H1 (cell line): ENCODE data around the gene GSG1L2. TPM values are rescaled to one million over a fixed set of nuclear protein-coding genes. Genes with fewer than 3 reads are reported as not detected.

Source experiments
- CTCF ChIA-PET: fragments of 300-600 bp; sonication (Branson Sonifier 250); formaldehyde crosslinking; loops from one replicate; lab custom pipeline; 2021; ENCODE audit not compliant: partially characterized antibody; lab: Charles Lee
- POLR2A ChIA-PET: fragments of 300-600 bp; sonication (Branson Sonifier 250); formaldehyde crosslinking; loops from one replicate; lab custom pipeline; 2021; ENCODE audit warnings: inconsistent platforms; ENCODE audit not compliant: partially characterized antibody; lab: Charles Lee
- DNase-seq, 2 experiments: peaks; one replicate each; pipeline versions ENCODE4 v3.0.0 to v3.0.0-alpha.2; 2010 to 2022; ENCODE audit warnings: low spot score in 2 of 2, low read depth in 1 of 2, mixed read lengths in 1 of 2
- FAIRE-seq: peaks from 2 replicates; lab custom pipeline; 2011; peaks lifted over from hg19 to GRCh38; lab: Jason Lieb, UNC
- H2AFZ ChIP-seq: 2 replicates; pipeline ENCODE4 v1.8.1; 2012; ENCODE audit warnings: low read length, inconsistent platforms
- H2AK5ac ChIP-seq: 2 replicates; pipeline ENCODE4 v1.6.1; 2013; ENCODE audit warnings: low read depth, low read length
- H2BK120ac ChIP-seq: replicated peaks from 2 replicates; pipeline ENCODE3; 2013; ENCODE audit warnings: low read depth, low read length, inconsistent platforms
- H2BK12ac ChIP-seq: 2 replicates; pipeline ENCODE4 v1.6.1; 2013; ENCODE audit warnings: low read depth, low read length
- H2BK15ac ChIP-seq: 2 replicates; pipeline ENCODE4 v1.6.1; 2013; ENCODE audit warnings: low read length
- H2BK20ac ChIP-seq: 2 replicates; pipeline ENCODE4 v1.6.1; 2013; ENCODE audit warnings: low read length
- H2BK5ac ChIP-seq: 2 replicates; pipeline ENCODE4 v1.6.1; 2013; ENCODE audit warnings: low read depth, low read length
- H3K14ac ChIP-seq: 2 replicates; pipeline ENCODE4 v1.6.1; 2013; ENCODE audit warnings: inconsistent platforms; ENCODE audit not compliant: insufficient read length
- H3K18ac ChIP-seq: 2 replicates; pipeline ENCODE4 v1.6.1; 2013; ENCODE audit warnings: low read length; ENCODE audit errors: extremely low read depth
- H3K23ac ChIP-seq: 2 replicates; pipeline ENCODE4 v1.6.1; 2013; ENCODE audit warnings: inconsistent platforms; ENCODE audit not compliant: insufficient read length
- H3K23me2 ChIP-seq: 2 replicates; pipeline ENCODE4 v1.6.1; 2013; ENCODE audit warnings: low read depth, low read length
- H3K27ac ChIP-seq: 2 replicates; pipeline ENCODE4 v1.6.1; 2011; ENCODE audit warnings: low read depth, low read length, inconsistent platforms
- H3K27me3 ChIP-seq, 4 experiments: replicated peaks in 1 of 4; 1 replicate in 1 of 4; 2 replicates in 3 of 4; pipeline versions ENCODE4 v1.6.1 to v1.8.1; 2011 to 2013; ENCODE audit warnings: low read length in 3 of 4, mild to moderate bottlenecking in 3 of 4, inconsistent platforms in 2 of 4, mixed read lengths in 2 of 4, moderate library complexity in 1 of 4; ENCODE audit not compliant: control insufficient read depth in 3 of 4, insufficient read depth in 3 of 4; ENCODE audit errors: extremely low read depth in 1 of 4
- H3K36me3 ChIP-seq, 4 experiments: 2 replicates each; pipeline versions ENCODE4 v1.6.1 to v1.8.1; 2011 to 2013; ENCODE audit warnings: mild to moderate bottlenecking in 4 of 4, low read length in 3 of 4, moderate library complexity in 2 of 4, control low read depth in 1 of 4, inconsistent platforms in 1 of 4; ENCODE audit not compliant: insufficient read depth in 4 of 4, control insufficient read depth in 2 of 4
- H3K4ac ChIP-seq: replicated peaks from 2 replicates; pipeline ENCODE3; 2013; ENCODE audit warnings: low read length, low read depth, mixed read lengths, inconsistent platforms; ENCODE audit not compliant: insufficient read length
- H3K4me1 ChIP-seq, 4 experiments: replicated peaks in 1 of 4; 1 replicate in 1 of 4; 2 replicates in 3 of 4; pipeline versions ENCODE4 v1.6.1 to v1.8.1; 2011 to 2013; ENCODE audit warnings: low read length in 3 of 4, inconsistent platforms in 2 of 4, mixed read lengths in 1 of 4; ENCODE audit not compliant: insufficient read depth in 4 of 4, control insufficient read depth in 3 of 4
- H3K4me2 ChIP-seq, 2 experiments: 2 replicates each; pipeline versions ENCODE4 v1.6.1 to v1.8.1; 2011 to 2013; ENCODE audit warnings: low read depth in 2 of 2, low read length in 2 of 2, control low read depth in 1 of 2, inconsistent platforms in 1 of 2, mild to moderate bottlenecking in 1 of 2; ENCODE audit not compliant: insufficient read depth in 1 of 2
- H3K4me3 ChIP-seq, 4 experiments: fragments of 200-600, 300-600 bp in 1 of 4; sonication (generic), shearing (Covaris generic), sonication (Bioruptor Twin) in 1 of 4; 2 replicates each; pipeline versions ENCODE4 v1.5.1 to v1.8.1; 2011 to 2016; ENCODE audit warnings: low read length in 4 of 4, low read depth in 3 of 4, control low read depth in 2 of 4, inconsistent platforms in 2 of 4, mild to moderate bottlenecking in 2 of 4, mixed read lengths in 1 of 4, moderate library complexity in 1 of 4; ENCODE audit not compliant: insufficient read depth in 2 of 4; ENCODE audit errors: extremely low read depth in 1 of 4
- H3K56ac ChIP-seq: replicated peaks from 2 replicates; pipeline ENCODE3; 2013; ENCODE audit warnings: low read depth, mild to moderate bottlenecking, mixed read lengths, low read length, inconsistent platforms; ENCODE audit not compliant: insufficient read length
- H3K79me1 ChIP-seq: 2 replicates; pipeline ENCODE4 v1.6.1; 2013; ENCODE audit warnings: low read depth, low read length, control low read depth
- H3K79me2 ChIP-seq, 2 experiments: 2 replicates each; pipeline versions ENCODE4 v1.6.1 to v1.8.1; 2012 to 2013; ENCODE audit warnings: low read length in 2 of 2, mild to moderate bottlenecking in 2 of 2, inconsistent platforms in 1 of 2; ENCODE audit not compliant: insufficient read depth in 2 of 2, control insufficient read depth in 1 of 2
- H3K9ac ChIP-seq, 4 experiments: replicated peaks in 1 of 4; 1 replicate in 1 of 4; 2 replicates in 3 of 4; pipeline versions ENCODE4 v1.6.1 to v1.8.1; 2011 to 2013; ENCODE audit warnings: low read depth in 3 of 4, low read length in 3 of 4, control low read depth in 2 of 4, mild to moderate bottlenecking in 2 of 4, moderate library complexity in 2 of 4, inconsistent platforms in 1 of 4; ENCODE audit errors: extremely low read depth in 1 of 4
- H3K9me3 ChIP-seq, 2 experiments: 2 replicates each; pipeline versions ENCODE4 v1.6.1 to v1.8.1; 2012 to 2013; ENCODE audit warnings: mild to moderate bottlenecking in 2 of 2, moderate library complexity in 2 of 2, control low read depth in 1 of 2, inconsistent platforms in 1 of 2, low read depth in 1 of 2, low read length in 1 of 2, mixed read lengths in 1 of 2; ENCODE audit not compliant: insufficient read depth in 2 of 2
- H4K20me1 ChIP-seq, 2 experiments: replicated peaks in 1 of 2; 2 replicates each; pipeline versions ENCODE3 to v1.8.1; 2011 to 2013; ENCODE audit warnings: inconsistent platforms in 2 of 2, low read length in 2 of 2, mild to moderate bottlenecking in 1 of 2; ENCODE audit not compliant: insufficient read depth in 2 of 2, control insufficient read depth in 1 of 2
- H4K5ac ChIP-seq: 2 replicates; pipeline ENCODE4 v1.6.1; 2013; ENCODE audit warnings: low read length, low read depth, mixed read lengths, inconsistent platforms; ENCODE audit not compliant: insufficient read length
- H4K8ac ChIP-seq: 2 replicates; pipeline ENCODE4 v1.8.0; 2013; ENCODE audit warnings: mild to moderate bottlenecking, moderate library complexity, low read length, inconsistent platforms; ENCODE audit not compliant: insufficient read depth; ENCODE audit errors: extremely low read depth
- H4K91ac ChIP-seq: replicated peaks from 2 replicates; pipeline ENCODE3; 2013; ENCODE audit warnings: low read length, mixed read lengths, inconsistent platforms; ENCODE audit not compliant: insufficient read length
- BACH1 ChIP-seq: IDR thresholded peaks from 2 replicates; pipeline ENCODE4 v1.6.1; 2012; ENCODE audit warnings: low read length, improper control_type of control experiment
- BCL11A ChIP-seq, 2 experiments: IDR thresholded peaks; one replicate each; pipeline ENCODE4 v1.6.1; 2011; ENCODE audit warnings: low read depth in 2 of 2, low read length in 2 of 2, mild to moderate bottlenecking in 2 of 2
- BRCA1 ChIP-seq: IDR thresholded peaks from 2 replicates; pipeline ENCODE4 v1.6.1; 2012; ENCODE audit warnings: low read depth, low read length, improper control_type of control experiment
- CHD2 ChIP-seq: IDR thresholded peaks from 2 replicates; pipeline ENCODE4 v1.6.1; 2012; ENCODE audit warnings: low read length, improper control_type of control experiment
- EGR1 ChIP-seq: IDR thresholded peaks from 2 replicates; pipeline ENCODE4 v1.6.1; 2011; ENCODE audit warnings: low read depth, low read length, borderline replicate concordance
- FOSL1 ChIP-seq: IDR thresholded peaks from 2 replicates; pipeline ENCODE4 v1.6.1; 2011; ENCODE audit warnings: mild to moderate bottlenecking, low read depth, low read length, moderate library complexity; ENCODE audit not compliant: insufficient read depth
- GABPA ChIP-seq: IDR thresholded peaks from 2 replicates; pipeline ENCODE4 v1.6.1; 2011; ENCODE audit warnings: mild to moderate bottlenecking, low read length, moderate library complexity, borderline replicate concordance; ENCODE audit not compliant: insufficient read depth
- HDAC6 ChIP-seq: IDR thresholded peaks from one replicate; pipeline ENCODE4 v1.7.1; 2012; ENCODE audit warnings: low read depth, mild to moderate bottlenecking, inconsistent platforms, low read length, moderate library complexity
- MAFK ChIP-seq: IDR thresholded peaks from 2 replicates; pipeline ENCODE4 v1.6.1; 2012; ENCODE audit warnings: low read depth, mild to moderate bottlenecking, improper control_type of control experiment, low read length
- POLR2A ChIP-seq, 2 experiments: IDR thresholded peaks; 1 replicate in 1 of 2; 2 replicates in 1 of 2; pipeline ENCODE4 v1.6.1; 2011; ENCODE audit warnings: low read depth in 2 of 2, low read length in 2 of 2, mild to moderate bottlenecking in 2 of 2; ENCODE audit errors: control extremely low read depth in 1 of 2
- SAP30 ChIP-seq: fragments of 300-600 bp; sonication (generic); IDR thresholded peaks from 2 replicates; pipeline ENCODE4 v1.7.1; 2012; ENCODE audit warnings: low read length, moderate library complexity, mild to moderate bottlenecking, inconsistent platforms; ENCODE audit not compliant: insufficient read depth, insufficient replicate concordance
- SRF ChIP-seq: IDR thresholded peaks from 2 replicates; pipeline ENCODE4 v1.6.1; 2011; ENCODE audit warnings: mild to moderate bottlenecking, low read depth, low read length, moderate library complexity
- YY1 ChIP-seq: IDR thresholded peaks from 2 replicates; pipeline ENCODE4 v1.6.1; 2011; ENCODE audit warnings: low read depth, mild to moderate bottlenecking, low read length
- WGBS, 2 experiments: shearing (Covaris generic) in 1 of 2; methylation state at CpG; one replicate each; pipeline versions ENCODE4 v1.1.6 to v1.1.7; 2013 to 2015; ENCODE audit warnings: low lambda C conversion rate in 2 of 2, mixed read lengths in 2 of 2, inconsistent platforms in 1 of 2, low coverage in 1 of 2, missing lambda C conversion rate in 1 of 2; ENCODE audit not compliant: insufficient replicate concordance in 2 of 2, insufficient coverage in 1 of 2, insufficient read length in 1 of 2; ENCODE audit errors: extremely low coverage in 1 of 2, missing lambda C conversion rate in 1 of 2; 5-methylcytosine and 5-hydroxymethylcytosine counted together
- polyA plus RNA-seq, 7 experiments: library from polyadenylated mRNA; depleted of rRNA in 3 of 7; stranded (reverse) in 5 of 7; unstranded in 2 of 7; fragments of >200 nt in 5 of 7; fragments of 200-250 nt in 2 of 7; gene quantifications; 1 replicate in 5 of 7; 2 replicates in 1 of 7; 4 replicates in 1 of 7; pipeline versions ENCODE4 v1.2.1 to v1.2.3, GENCODE V29; 2011 to 2013; ENCODE audit warnings: missing spikeins in 2 of 7, mixed read lengths in 2 of 7
- total RNA-seq: library from RNA; stranded (reverse); fragmentation: NEBNext Ultra II Directional; extraction: Animal tissue kit (Norgen Biotek cat#: 25700); gene quantifications from 2 replicates; pipeline ENCODE4 v1.2.1, GENCODE V29; 2021
- TF ChIP-seq, protein P1 (sequence below): IDR thresholded peaks from 2 replicates; pipeline ENCODE4 v1.6.1; 2011; ENCODE audit warnings: low read length, improper control_type of control experiment

The GSG1L2 gene
- total and polyA plus RNA-seq, 2 of the 8 experiments (the other 6 are each of a cell fraction or from before 2014, with no cell fraction given) = not detected

DNA sequence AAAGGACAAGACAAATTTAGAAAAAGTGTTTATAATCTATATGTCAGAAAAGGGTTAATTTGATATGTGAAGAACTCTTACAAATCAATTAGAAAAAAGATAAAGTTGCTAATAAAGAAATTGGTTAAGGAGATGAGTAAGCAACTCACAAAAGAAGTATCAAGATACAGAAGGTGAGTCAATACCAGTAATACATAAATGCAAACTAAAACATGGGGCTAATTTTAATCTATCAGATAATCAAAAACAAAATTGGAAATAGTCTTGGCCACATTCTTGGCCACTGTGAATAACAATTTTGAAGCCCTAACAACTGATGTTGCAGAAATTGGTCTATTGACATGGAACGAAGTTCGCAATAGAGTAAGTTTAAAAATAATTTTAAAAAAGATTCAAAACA, 37.3 kb downstream of the GSG1L2 start:
- H4K91ac ChIP-seq = no peak overlapping the region
- H3K4me1 ChIP-seq = no peaks in the 10 kb centered on the region
- no peak overlapping the region for H3K18ac ChIP-seq
- H2BK120ac ChIP-seq = no peak overlapping the region
- H4K5ac ChIP-seq = no peak overlapping the region
- no peak overlapping the region for H2BK5ac ChIP-seq
- FAIRE-seq = no peak
- no peaks in the 10 kb centered on the region for H3K79me2 ChIP-seq
- H3K27ac ChIP-seq = no peak overlapping the region
- no peak overlapping the region for H2AK5ac ChIP-seq
- H3K27me3 ChIP-seq = no peaks in the 10 kb centered on the region
- H3K4me3 ChIP-seq = no peak overlapping the region
- POLR2A ChIA-PET = no interaction called here
- no peaks in the 10 kb centered on the region for H3K23me2 ChIP-seq
- no peak overlapping the region for H3K4me2 ChIP-seq
- H3K36me3 ChIP-seq = no peaks in the 10 kb centered on the region
- TF ChIP-seq FOSL1 (no peak), YY1 (no peak), BACH1 (no peak), BRCA1 (no peak), MAFK (no peak), SAP30 (no peak), HDAC6 (no peak), CHD2 (no peak), POLR2A (IDR thresholded peaks at IDR 0.05; ENCODE audit: control extremely low read depth in 1 of 2, low read depth in 2 of 2, low read length in 2 of 2) (no peak), EGR1 (no peak), GABPA (no peak), BCL11A (IDR thresholded peaks at IDR 0.05; ENCODE audit: low read depth in 2 of 2, low read length in 2 of 2) (no peak), SRF (no peak)
- TF ChIP-seq, protein P1, sequence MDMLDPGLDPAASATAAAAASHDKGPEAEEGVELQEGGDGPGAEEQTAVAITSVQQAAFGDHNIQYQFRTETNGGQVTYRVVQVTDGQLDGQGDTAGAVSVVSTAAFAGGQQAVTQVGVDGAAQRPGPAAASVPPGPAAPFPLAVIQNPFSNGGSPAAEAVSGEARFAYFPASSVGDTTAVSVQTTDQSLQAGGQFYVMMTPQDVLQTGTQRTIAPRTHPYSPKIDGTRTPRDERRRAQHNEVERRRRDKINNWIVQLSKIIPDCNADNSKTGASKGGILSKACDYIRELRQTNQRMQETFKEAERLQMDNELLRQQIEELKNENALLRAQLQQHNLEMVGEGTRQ = no peak
- no peaks in the 10 kb centered on the region for H3K9me3 ChIP-seq
- H4K8ac ChIP-seq = no peak overlapping the region
- H3K56ac ChIP-seq = no peak overlapping the region
- H3K14ac ChIP-seq = no peak overlapping the region
- H3K79me1 ChIP-seq = no peaks in the 10 kb centered on the region
- H3K4ac ChIP-seq = no peak overlapping the region
- no peak for DNase-seq
- no peak overlapping the region for H2BK12ac ChIP-seq
- H2AFZ ChIP-seq = no peak overlapping the region
- H2BK20ac ChIP-seq = no peak overlapping the region
- no peaks in the 10 kb centered on the region for H4K20me1 ChIP-seq
- no peak overlapping the region for H3K9ac ChIP-seq
- 90% methylated on average over 2 of the region's 2 CpGs; no CpG with 5 or more reads in 1 of the 2 experiments for WGBS, 2 experiments
- CTCF ChIA-PET = interaction anchor here (1.4 kb wide), 1 partner anchor 104 kb away, joined by 3 read pairs; no protein-coding TSS in a partner anchor
- H2BK15ac ChIP-seq = no peak overlapping the region
- H3K23ac ChIP-seq = no peak overlapping the region
